GM23338 (cell line): ENCODE data around the gene NDUFV2.

Experiments used
- CTCF ChIP-seq, 2 experiments: fragments of 200-600 bp in 1 of 2; sonication (generic) in 1 of 2; conservative IDR thresholded peaks; 2 replicates each; pipeline versions ENCODE4 v1.5.1 to v1.6.1; 2016 to 2017; ENCODE audit warnings: antibody characterized with exemption in 2 of 2, low read depth in 2 of 2, mild to moderate bottlenecking in 2 of 2, moderate library complexity in 1 of 2
- EZH2 ChIP-seq: fragments of 200-600 bp; sonication (generic); IDR thresholded peaks from one replicate; pipeline ENCODE4 v1.8.0; 2017; ENCODE audit warnings: antibody characterized with exemption, mild to moderate bottlenecking, low read depth; ENCODE audit not compliant: unreplicated experiment
- EZH2phosphoT487 ChIP-seq: fragments of 200-600 bp; sonication (generic); IDR thresholded peaks from one replicate; pipeline ENCODE4 v1.8.1; 2018; ENCODE audit warnings: antibody characterized with exemption; ENCODE audit not compliant: unreplicated experiment
- JUNB ChIP-seq: IDR thresholded peaks from one replicate; pipeline ENCODE4 v1.6.1; 2016; ENCODE audit warnings: antibody characterized with exemption; ENCODE audit not compliant: unreplicated experiment
- POLR2AphosphoS5 ChIP-seq: IDR thresholded peaks from 2 replicates; pipeline ENCODE4 v1.6.1; 2016; ENCODE audit warnings: antibody characterized with exemption, low read depth
- REST ChIP-seq: IDR thresholded peaks from one replicate; pipeline ENCODE4 v1.6.1; 2018; ENCODE audit warnings: antibody characterized with exemption; ENCODE audit not compliant: unreplicated experiment
- STAT1 ChIP-seq: IDR thresholded peaks from one replicate; pipeline ENCODE4 v1.6.1; 2016; ENCODE audit warnings: antibody characterized with exemption; ENCODE audit not compliant: unreplicated experiment
- ZNF331 ChIP-seq: fragments of 250-450 bp; sonication (Bioruptor Pico); IDR thresholded peaks from 2 replicates; pipeline ENCODE4 v1.5.0; 2020; ENCODE audit warnings: low read depth, mild to moderate bottlenecking, moderate library complexity

GRCh38 chr18:9132628-9133027, 30.1 kb downstream of the NDUFV2 start:
- TF ChIP-seq CTCF (conservative IDR thresholded peaks at IDR 0.05; ENCODE audit: low read depth in 2 of 2) (no peak), POLR2AphosphoS5 (no peak), EZH2 (no peak), STAT1 (no peak), EZH2phosphoT487 (no peak), ZNF331 (CRISPR knock-in tag) (no peak), JUNB (no peak), REST (no peak)
